HepG2 (cell line): ENCODE data around the gene ZMYND8.

Experiments used
- BCL6 ChIP-seq: IDR thresholded peaks from 2 replicates; pipeline ENCODE4 v1.6.1; 2016; ENCODE audit warnings: missing genetic modification reagents, missing compliant biosample characterization
- CEBPB ChIP-seq: IDR thresholded peaks from 2 replicates; pipeline ENCODE4 v1.6.1; 2011; ENCODE audit warnings: low read depth, low read length, improper control_type of control experiment, borderline replicate concordance
- TF ChIP-seq, protein P1 (sequence below), 2 experiments: sonication (generic) in 1 of 2; formaldehyde crosslinking in 1 of 2; IDR thresholded peaks; 2 replicates each; pipeline versions ENCODE4 v1.5.1 to v1.6.1; 2011 to 2020; ENCODE audit warnings: borderline replicate concordance in 1 of 2, low read depth in 1 of 2, low read length in 1 of 2, mild to moderate bottlenecking in 1 of 2, missing genetic modification reagents in 1 of 2, moderate library complexity in 1 of 2
- TF ChIP-seq, protein P2 (sequence below), 2 experiments: IDR thresholded peaks; 2 replicates each; pipeline ENCODE4 v1.6.1; 2011 to 2012; ENCODE audit warnings: low read length in 2 of 2, borderline replicate concordance in 1 of 2, low read depth in 1 of 2, mild to moderate bottlenecking in 1 of 2, moderate library complexity in 1 of 2

DNA sequence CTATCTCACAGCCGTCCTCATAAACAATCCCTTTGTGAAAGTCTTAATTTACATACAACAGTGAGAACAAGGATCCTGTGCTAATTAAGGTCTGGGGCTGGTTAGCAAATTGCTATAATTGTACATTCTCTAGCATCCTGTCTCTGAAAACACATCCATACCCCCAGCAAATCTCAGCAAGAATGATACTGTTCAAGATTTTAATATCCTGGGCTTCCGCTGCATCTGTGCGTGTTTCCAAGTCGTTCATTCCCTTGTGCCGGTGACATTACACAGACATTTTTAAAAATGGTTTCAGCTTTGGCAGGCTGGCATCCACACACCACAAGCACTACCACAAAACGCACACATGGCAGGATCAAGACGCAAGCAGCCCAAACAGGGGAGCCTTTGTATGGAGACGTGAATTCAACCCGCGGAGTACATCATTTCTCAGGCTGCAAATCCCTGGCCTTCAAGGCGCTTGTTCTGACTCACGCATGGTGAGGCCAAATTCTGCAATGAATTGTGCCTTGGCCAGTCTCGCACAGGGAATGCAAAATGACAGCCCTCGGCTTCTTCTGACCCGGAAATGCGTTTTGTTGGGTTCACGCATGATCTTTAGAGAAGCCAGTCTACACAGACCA is 20.3 kb downstream of the ZMYND8 start:
- no peak for TF ChIP-seq BCL6 (CRISPR knock-in tag)
- TF ChIP-seq, protein P1, sequence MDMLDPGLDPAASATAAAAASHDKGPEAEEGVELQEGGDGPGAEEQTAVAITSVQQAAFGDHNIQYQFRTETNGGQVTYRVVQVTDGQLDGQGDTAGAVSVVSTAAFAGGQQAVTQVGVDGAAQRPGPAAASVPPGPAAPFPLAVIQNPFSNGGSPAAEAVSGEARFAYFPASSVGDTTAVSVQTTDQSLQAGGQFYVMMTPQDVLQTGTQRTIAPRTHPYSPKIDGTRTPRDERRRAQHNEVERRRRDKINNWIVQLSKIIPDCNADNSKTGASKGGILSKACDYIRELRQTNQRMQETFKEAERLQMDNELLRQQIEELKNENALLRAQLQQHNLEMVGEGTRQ (IDR thresholded peaks at IDR 0.05; ENCODE audit: low read depth, low read length), result no peak
- TF ChIP-seq, protein P1 (CRISPR knock-in tag; IDR thresholded peaks at IDR 0.05; ENCODE audit: borderline replicate concordance), result no peak
- TF ChIP-seq, protein P2, sequence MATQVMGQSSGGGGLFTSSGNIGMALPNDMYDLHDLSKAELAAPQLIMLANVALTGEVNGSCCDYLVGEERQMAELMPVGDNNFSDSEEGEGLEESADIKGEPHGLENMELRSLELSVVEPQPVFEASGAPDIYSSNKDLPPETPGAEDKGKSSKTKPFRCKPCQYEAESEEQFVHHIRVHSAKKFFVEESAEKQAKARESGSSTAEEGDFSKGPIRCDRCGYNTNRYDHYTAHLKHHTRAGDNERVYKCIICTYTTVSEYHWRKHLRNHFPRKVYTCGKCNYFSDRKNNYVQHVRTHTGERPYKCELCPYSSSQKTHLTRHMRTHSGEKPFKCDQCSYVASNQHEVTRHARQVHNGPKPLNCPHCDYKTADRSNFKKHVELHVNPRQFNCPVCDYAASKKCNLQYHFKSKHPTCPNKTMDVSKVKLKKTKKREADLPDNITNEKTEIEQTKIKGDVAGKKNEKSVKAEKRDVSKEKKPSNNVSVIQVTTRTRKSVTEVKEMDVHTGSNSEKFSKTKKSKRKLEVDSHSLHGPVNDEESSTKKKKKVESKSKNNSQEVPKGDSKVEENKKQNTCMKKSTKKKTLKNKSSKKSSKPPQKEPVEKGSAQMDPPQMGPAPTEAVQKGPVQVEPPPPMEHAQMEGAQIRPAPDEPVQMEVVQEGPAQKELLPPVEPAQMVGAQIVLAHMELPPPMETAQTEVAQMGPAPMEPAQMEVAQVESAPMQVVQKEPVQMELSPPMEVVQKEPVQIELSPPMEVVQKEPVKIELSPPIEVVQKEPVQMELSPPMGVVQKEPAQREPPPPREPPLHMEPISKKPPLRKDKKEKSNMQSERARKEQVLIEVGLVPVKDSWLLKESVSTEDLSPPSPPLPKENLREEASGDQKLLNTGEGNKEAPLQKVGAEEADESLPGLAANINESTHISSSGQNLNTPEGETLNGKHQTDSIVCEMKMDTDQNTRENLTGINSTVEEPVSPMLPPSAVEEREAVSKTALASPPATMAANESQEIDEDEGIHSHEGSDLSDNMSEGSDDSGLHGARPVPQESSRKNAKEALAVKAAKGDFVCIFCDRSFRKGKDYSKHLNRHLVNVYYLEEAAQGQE (IDR thresholded peaks at IDR 0.05; ENCODE audit: borderline replicate concordance in 1 of 2, low read depth in 1 of 2, low read length in 2 of 2), result no peak
- no peak for TF ChIP-seq CEBPB
